Body of pancreas (tissue), 4 donors: ENCODE data around the gene AGBL2. TPM values are rescaled to one million over a fixed set of nuclear protein-coding genes. Genes with fewer than 3 reads are reported as not detected.

Experiments used
- ATAC-seq: fragments of 150-250 bp; one replicate; pipeline ENCODE4 v1.9.1; 2016
- DNase-seq, 4 donors: peaks; one replicate each; pipeline ENCODE4 v3.0.0-alpha.2; 2019
- H3K27ac ChIP-seq, 4 donors: fragments of 200-600 bp; sonication (generic); 1 replicate in 3 of 4; 2 replicates in 1 of 4; pipeline versions ENCODE4 v1.5.1 to v1.6.1; 2016 to 2019; ENCODE audit warnings: mild to moderate bottlenecking in 1 of 4, mixed read lengths in 1 of 4, moderate library complexity in 1 of 4
- H3K27me3 ChIP-seq, 2 donors: fragments of 200-600 bp; sonication (generic); one replicate each; pipeline ENCODE4 v1.6.0; 2016; ENCODE audit warnings: mild to moderate bottlenecking in 1 of 2
- H3K36me3 ChIP-seq, 2 donors: fragments of 200-600 bp; sonication (generic); replicated peaks in 1 of 2; 2 replicates each; pipeline ENCODE4 v1.5.1; 2016; ENCODE audit warnings: low read depth in 2 of 2; ENCODE audit not compliant: insufficient read depth in 1 of 2
- H3K4me1 ChIP-seq: fragments of 200-600 bp; sonication (generic); one replicate; pipeline ENCODE4 v1.6.0; 2016
- H3K4me3 ChIP-seq, 2 donors: fragments of 200-600 bp; sonication (generic); 1 replicate in 1 of 2; 2 replicates in 1 of 2; pipeline ENCODE4 v1.5.1; 2016 to 2019
- H3K9me3 ChIP-seq, 3 donors: fragments of 200-600 bp; sonication (generic); 1 replicate in 2 of 3; 2 replicates in 1 of 3; pipeline ENCODE4 v1.5.1; 2016
- CTCF ChIP-seq, 7 experiments: fragments of 450-650 bp in 4 of 7; fragments of 200-600 bp in 3 of 7; sonication (generic) in 3 of 7; IDR thresholded peaks; one replicate each; pipeline ENCODE4 v1.5.1; 2016 to 2019; ENCODE audit warnings: antibody characterized with exemption in 7 of 7
- POLR2A ChIP-seq, 3 donors: fragments of 450-650 bp; IDR thresholded peaks; one replicate each; pipeline ENCODE4 v1.6.1; 2016; ENCODE audit warnings: antibody characterized with exemption in 3 of 3, mild to moderate bottlenecking in 2 of 3
- WGBS, 2 donors: methylation state at CpG; one replicate each; pipeline ENCODE4 v1.1.5; 2017; 5-methylcytosine and 5-hydroxymethylcytosine counted together
- intact Hi-C: fragments of 100-400 bp; cut with DNase I; formaldehyde crosslinking; loops from one replicate; pipeline ENCODE4 v1.15.1; 2023
- small RNA-seq: library from RNA; depleted of rRNA; stranded (forward); fragments of <200 nt; gene quantifications from one replicate; pipeline ENCODE3, GENCODE V24; 2016
- total RNA-seq, 2 donors: library from RNA; depleted of rRNA; stranded (reverse); fragments of >200 nt; gene quantifications; one replicate each; pipeline ENCODE4 v1.1.0, GENCODE V29; 2016

AGBL2 gene
- total RNA-seq, 2 donors from 2014 or later: 2.9 to 5.3 TPM

DNA sequence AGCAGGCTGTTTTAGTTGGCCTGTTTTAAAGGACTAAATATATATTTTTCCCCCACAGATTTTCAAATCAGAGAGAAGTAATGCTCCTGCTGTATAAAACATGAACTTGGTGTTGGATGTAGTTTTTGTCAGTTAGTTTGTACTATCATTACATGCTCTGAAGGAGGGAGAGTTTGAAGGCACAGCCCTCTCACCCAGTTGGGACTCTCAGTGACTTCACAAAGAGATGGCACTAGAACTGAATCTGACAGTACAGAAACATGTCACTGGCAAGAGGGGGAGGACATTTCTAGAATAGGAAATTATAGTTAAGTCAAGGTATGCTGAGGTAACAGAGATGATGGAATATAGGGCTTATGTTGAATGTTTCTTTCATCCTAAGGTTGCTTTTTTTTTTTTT is 99.9 kb downstream of the AGBL2 start:
- H3K27ac ChIP-seq: no peak overlapping the region
- intact Hi-C loops: no loop called here
- no peaks in the 10 kb centered on the region for H3K27me3 ChIP-seq
- H3K36me3 ChIP-seq: peaks cover 0 to 8% of the 10 kb centered on the region in 2 donors
- DNase-seq (no peak), ATAC-seq (no peak)
- H3K4me3 ChIP-seq: no peak overlapping the region
- TF ChIP-seq CTCF (IDR thresholded peaks at IDR 0.05) (no peak), POLR2A (IDR thresholded peaks at IDR 0.05) (no peak)
- no peaks in the 10 kb centered on the region for H3K9me3 ChIP-seq
- no peaks in the 10 kb centered on the region for H3K4me1 ChIP-seq

- intact Hi-C loops: no loop called here
- Histone ChIP-seq H3K4me1 (no peaks in the 10 kb centered on the region), H3K4me3 (no peak overlapping the region), H3K9me3 (no peaks in the 10 kb centered on the region), H3K27ac (no peak overlapping the region), H3K27me3 (no peaks in the 10 kb centered on the region), H3K36me3 (no peaks in the 10 kb centered on the region)
- whole genome bisulfite sequencing, 2 donors: 63 to 84% methylated on average over 6 of the region's 6 CpGs
- TF ChIP-seq CTCF (IDR thresholded peaks at IDR 0.05) (no peak), POLR2A (IDR thresholded peaks at IDR 0.05) (no peak)
- DNase-seq (no peak), ATAC-seq (no peak)
Measured at GRCh38 chr11:47611348-47611794, 103.8 kb downstream of the AGBL2 start.

GRCh38 chr11:47609675-47610074 is 105.5 kb downstream of the AGBL2 start:
- intact Hi-C loops: no loop called here
- Histone ChIP-seq H3K9me3 (no peaks in the 10 kb centered on the region), H3K4me3 (no peak overlapping the region), H3K4me1 (peaks cover 12% of the 10 kb centered on the region), H3K27ac (no peak overlapping the region), H3K36me3 (no peaks in the 10 kb centered on the region), H3K27me3 (no peaks in the 10 kb centered on the region)
- no peak for TF ChIP-seq POLR2A (IDR thresholded peaks at IDR 0.05)
- no peak for ATAC-seq
- DNase-seq: no peak
- WGBS, 2 donors: 72 to 77% methylated on average over 3 of the region's 3 CpGs

Small RNA genes lying within 50 kb of the gene (small RNA-seq; reads per million reads assigned to genes)
- gene RF00019: not detected

Other genes with a start within 250 kb of the AGBL2 start
- gene CELF1, start 162.2 kb downstream of the AGBL2 start, total RNA-seq: 10 to 100 TPM; 56.0 to 86.0 TPM
- gene PTPMT1, start 149.8 kb downstream of the AGBL2 start, total RNA-seq: 10 to 100 TPM; 52.4 TPM
- 1 to 10 TPM; 3.6 to 6.7 TPM for gene KBTBD4, start 136.4 kb downstream of the AGBL2 start, total RNA-seq
- gene NDUFS3, start 136.3 kb downstream of the AGBL2 start, total RNA-seq: 10 to 100 TPM; 27.2 to 28.7 TPM
- gene FAM180B, start 128.7 kb downstream of the AGBL2 start, total RNA-seq: under 1 TPM in 1 of 2 donors, not detected in 1; 0.66 TPM
- gene C1QTNF4, start 121.0 kb downstream of the AGBL2 start, total RNA-seq: 1 to 10 TPM in 1 of 2 donors, under 1 TPM in 1; 0.33 to 1.8 TPM
- gene MTCH2, start 72.8 kb downstream of the AGBL2 start, total RNA-seq: 10 to 100 TPM; 15.5 to 21.0 TPM
- 100 to 1,000 TPM in 1 of 2 donors, 10 to 100 TPM in 1; 87.9 to 129 TPM for gene FNBP4, start 52.0 kb upstream of the AGBL2 start, total RNA-seq
- 10 to 100 TPM; 13.8 to 15.3 TPM for gene NUP160, start 133.0 kb upstream of the AGBL2 start, total RNA-seq